IPS-NIHi7 (cell line): ENCODE measurements around the gene USB1.
A peak's percentile ranks its signal among the peaks of the same experiment; 100 is the strongest.

Experiments
- DNase-seq: peaks from one replicate; pipeline ENCODE4 v3.0.0; 2012; ENCODE audit warnings: mixed read lengths; ENCODE audit errors: extremely low spot score

USB1 gene

GRCh38 chr16:58018803-58019202 is 17.6 kb downstream of the USB1 start:
- peak; percentile 58 for DNase-seq

GRCh38 chr16:58019866-58020538 is 18.8 kb downstream of the USB1 start:
- DNase-seq, result no peak

GRCh38 chr16:58020628-58021521 is 19.7 kb downstream of the USB1 start:
- DNase-seq, result peak; percentile 59

GRCh38 chr16:58021661-58022551 is 20.7 kb downstream of the USB1 start:
- no peak for DNase-seq

GRCh38 chr16:58022601-58023371 is 21.6 kb downstream of the USB1 start:
- DNase-seq, result no peak

- peak; percentile 40 for DNase-seq
These were observed 23.5 kb downstream of the USB1 start for GRCh38 chr16:58024486-58025350.

- DNase-seq, result peak; percentile 89
These were observed 24.3 kb downstream of the USB1 start, which contains the start of gene MMP15 for GRCh38 chr16:58025351-58026138. Gene MMP15 (plus strand): TSS chr16:58025754. CDS start chr16:58026351, 597 bp downstream.

GRCh38 chr16:58026139-58026704 is 25.0 kb downstream of the USB1 start:
- DNase-seq, result no peak

GRCh38 chr16:58026705-58027160 is 25.5 kb downstream of the USB1 start:
- no peak for DNase-seq

- DNase-seq, result peak; percentile 89
These were observed 26.1 kb downstream of the USB1 start for GRCh38 chr16:58027161-58027915.

- no peak for DNase-seq
These were observed 26.8 kb downstream of the USB1 start for GRCh38 chr16:58027916-58028455.

GRCh38 chr16:58028541-58029070 is 27.4 kb downstream of the USB1 start:
- peak; percentile 52 for DNase-seq

- no peak for DNase-seq
These were observed 28.2 kb downstream of the USB1 start for GRCh38 chr16:58029410-58029809.

GRCh38 chr16:58030136-58030840 is 29.1 kb downstream of the USB1 start:
- DNase-seq, result no peak

- DNase-seq, result no peak
These were observed 30.0 kb downstream of the USB1 start for GRCh38 chr16:58031016-58031800.

- no peak for DNase-seq
These were observed 31.6 kb downstream of the USB1 start for GRCh38 chr16:58032710-58033293.
